Activated CD8-positive, alpha-beta memory T cell treated with anti-CD3 and anti-CD28 coated beads for 36 hours (primary cell): Measurements from ENCODE around the gene MARS1. TPM values are rescaled to one million over a fixed set of nuclear protein-coding genes. Genes with fewer than 3 reads are reported as not detected.
"Not testable (repeated sequence)": the region's sequence is repeated elsewhere in the genome, so short reads cannot be mapped to it uniquely, and the experiment has no call there.

Experiments used
- CTCF ChIA-PET: fragments of 350-600 bp; sonication (Branson Sonifier 250); formaldehyde crosslinking; loops from one replicate; lab custom pipeline; 2021; ENCODE audit warnings: antibody characterized with exemption; lab: Charles Lee
- POLR2A ChIA-PET: fragments of 350-600 bp; sonication (Branson Sonifier 250); formaldehyde crosslinking; loops from one replicate; lab custom pipeline; 2021; ENCODE audit warnings: antibody characterized with exemption; lab: Charles Lee
- total RNA-seq, 2 experiments: library from RNA; stranded (reverse); gene quantifications; one replicate each; pipeline ENCODE4 v1.2.3, GENCODE V29; 2021

Gene MARS1
- total RNA-seq, 2 experiments from 2014 or later = 438 to 455 TPM

GRCh38 chr12:57497223-57498131 is 9.6 kb downstream of the MARS1 start:
- ChIA-PET CTCF (interaction anchor here (0.7 to 1.4 kb wide), 3 partner anchors 22 to 256 kb away, joined by 3 read pairs; no protein-coding TSS in a partner anchor), POLR2A (interaction anchor here (0.5 to 0.6 kb wide), 2 partner anchors 11 to 17 kb away, joined by 3 to 4 read pairs; no protein-coding TSS in a partner anchor)

DNA sequence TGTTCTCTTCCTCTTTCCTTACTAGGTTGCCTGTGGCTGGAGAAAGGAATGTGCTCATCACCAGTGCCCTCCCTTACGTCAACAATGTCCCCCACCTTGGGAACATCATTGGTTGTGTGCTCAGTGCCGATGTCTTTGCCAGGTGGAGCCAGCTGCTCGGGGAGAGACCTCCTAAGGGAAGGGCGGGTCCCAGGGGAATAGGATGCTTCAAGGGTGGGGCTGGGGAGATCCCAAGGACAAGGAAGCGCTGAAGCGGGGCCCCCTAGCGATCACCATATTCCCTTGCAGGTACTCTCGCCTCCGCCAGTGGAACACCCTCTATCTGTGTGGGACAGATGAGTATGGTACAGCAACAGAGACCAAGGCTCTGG is 10.2 kb downstream of the MARS1 start:
- POLR2A ChIA-PET = interaction anchor here (0.6 kb wide), 1 partner anchor 11 kb away, joined by 4 read pairs; no protein-coding TSS in a partner anchor
- CTCF ChIA-PET = no interaction called here

DNA sequence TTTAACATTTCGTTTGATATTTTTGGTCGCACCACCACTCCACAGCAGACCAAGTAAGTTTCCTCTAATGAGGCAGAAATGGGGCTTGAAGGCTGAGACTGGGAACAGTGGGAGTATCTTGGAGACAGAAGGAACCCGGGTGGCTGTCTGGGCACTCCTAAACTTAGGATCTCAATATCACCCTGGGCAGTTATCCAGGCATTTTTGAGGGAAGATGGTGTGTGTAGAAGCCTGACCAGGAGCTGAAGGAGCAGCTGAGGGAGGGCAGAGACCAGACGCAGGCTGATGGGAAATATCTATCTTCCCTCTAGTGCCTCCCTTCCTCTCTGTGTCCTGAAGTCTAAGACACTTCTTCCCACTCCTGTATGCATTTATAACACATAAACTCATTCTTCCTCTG is 10.7 kb downstream of the MARS1 start:
- ChIA-PET CTCF (no interaction called here), POLR2A (no interaction called here)

- CTCF ChIA-PET = no interaction called here
- POLR2A ChIA-PET = no interaction called here
Measured at GRCh38 chr12:57500213-57500612, 12.3 kb downstream of the MARS1 start.

- POLR2A ChIA-PET = interaction anchor here (0.6 to 1.4 kb wide), 2 partner anchors 13 to 238 kb away, joined by 3 to 9 read pairs; no protein-coding TSS in a partner anchor
- CTCF ChIA-PET = interaction anchor here (0.6 kb wide), 2 partner anchors 22 to 100 kb away, joined by 3 to 4 read pairs; no protein-coding TSS in a partner anchor
Measured at GRCh38 chr12:57502311-57502969, 14.6 kb downstream of the MARS1 start.

DNA sequence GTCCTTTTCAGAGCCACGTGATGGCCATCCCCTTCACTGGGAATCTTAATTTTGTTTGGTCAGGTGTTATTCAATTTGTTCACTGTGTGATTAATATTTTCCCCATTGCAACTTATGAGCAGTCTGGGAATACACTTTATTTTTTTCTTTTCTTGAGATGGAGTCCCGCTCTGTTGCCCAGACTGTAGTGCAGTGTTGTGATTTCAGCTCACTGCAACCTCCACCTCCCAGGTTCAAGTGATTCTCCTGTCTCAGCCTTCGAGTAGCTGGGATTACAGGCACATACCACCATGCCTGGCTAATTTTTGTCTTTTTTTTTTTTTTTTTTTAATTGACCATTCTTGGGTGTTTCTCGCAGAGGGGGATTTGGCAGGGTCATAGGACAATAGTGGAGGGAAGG is 18.7 kb downstream of the MARS1 start:
- POLR2A ChIA-PET = not testable (repeated sequence)
- CTCF ChIA-PET = interaction anchor here (1.1 kb wide), 1 partner anchor 10 kb away, joined by 3 read pairs; no protein-coding TSS in a partner anchor

GRCh38 chr12:57507796-57508195 is 19.9 kb downstream of the MARS1 start:
- CTCF ChIA-PET, POLR2A ChIA-PET: not testable (repeated sequence)

GRCh38 chr12:57511161-57511560 is 23.3 kb downstream of the MARS1 start:
- CTCF ChIA-PET = interaction anchor here (0.7 kb wide), 1 partner anchor 100 kb away, joined by 3 read pairs; no protein-coding TSS in a partner anchor
- POLR2A ChIA-PET = interaction anchor here (1.0 kb wide), 1 partner anchor 9 kb away, joined by 5 read pairs; no protein-coding TSS in a partner anchor

DNA sequence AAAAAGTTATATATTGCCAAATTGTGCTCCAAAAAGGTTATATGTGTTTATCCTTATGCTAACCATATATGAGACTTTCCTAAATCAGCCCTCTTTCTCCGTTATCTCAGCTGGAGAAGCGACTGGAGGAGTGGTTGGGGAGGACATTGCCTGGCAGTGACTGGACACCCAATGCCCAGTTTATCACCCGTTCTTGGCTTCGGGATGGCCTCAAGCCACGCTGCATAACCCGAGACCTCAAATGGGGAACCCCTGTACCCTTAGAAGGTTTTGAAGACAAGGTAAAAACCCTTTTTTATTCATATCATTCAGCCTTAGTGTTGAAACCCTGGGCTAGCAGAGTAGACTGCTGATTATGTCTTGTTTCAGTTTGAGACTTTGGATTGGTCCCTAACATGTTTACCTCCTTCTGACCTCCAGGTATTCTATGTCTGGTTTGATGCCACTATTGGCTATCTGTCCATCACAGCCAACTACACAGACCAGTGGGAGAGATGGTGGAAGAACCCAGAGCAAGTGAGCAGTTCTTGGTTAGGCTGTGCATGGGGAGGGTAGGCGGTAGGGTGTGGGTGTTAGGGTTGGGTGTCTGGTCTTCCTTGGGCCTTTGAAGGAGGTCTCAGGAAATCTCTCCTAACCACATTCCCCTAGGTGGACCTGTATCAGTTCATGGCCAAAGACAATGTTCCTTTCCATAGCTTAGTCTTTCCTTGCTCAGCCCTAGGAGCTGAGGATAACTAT is 23.9 kb downstream of the MARS1 start:
- POLR2A ChIA-PET = interaction anchor here (1.0 kb wide), 1 partner anchor 8 kb away, joined by 5 read pairs; no protein-coding TSS in a partner anchor
- CTCF ChIA-PET = interaction anchor here (0.7 kb wide), 1 partner anchor 100 kb away, joined by 3 read pairs; no protein-coding TSS in a partner anchor

GRCh38 chr12:57512665-57513064 is 24.8 kb downstream of the MARS1 start:
- POLR2A ChIA-PET = no interaction called here
- CTCF ChIA-PET = no interaction called here

GRCh38 chr12:57513266-57513665 is 25.4 kb downstream of the MARS1 start:
- POLR2A ChIA-PET = interaction anchor here (0.5 kb wide), 1 partner anchor 8 kb away, joined by 3 read pairs; no protein-coding TSS in a partner anchor
- CTCF ChIA-PET = interaction anchor here (0.6 kb wide), 1 partner anchor 76 kb away, joined by 3 read pairs; no protein-coding TSS in a partner anchor

DNA sequence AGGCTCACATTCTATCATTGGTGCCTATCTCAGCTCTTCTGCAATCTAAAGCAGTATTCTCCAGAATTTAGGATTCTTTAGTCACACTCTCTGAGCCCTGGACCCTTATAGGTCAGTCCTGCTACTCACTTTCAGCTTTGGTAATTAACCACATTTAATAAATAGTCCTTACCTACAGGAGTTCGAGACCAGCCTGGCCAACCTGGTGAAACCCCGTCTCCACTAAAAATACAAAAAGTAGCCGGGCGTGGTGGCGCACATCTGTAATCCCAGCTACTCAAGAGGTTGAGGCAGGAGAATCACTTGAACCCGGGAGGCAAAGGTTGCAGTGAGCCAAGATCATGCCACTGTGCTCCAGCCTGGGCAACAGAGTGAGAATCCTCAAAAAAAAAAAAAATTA is 25.8 kb downstream of the MARS1 start:
- CTCF ChIA-PET = interaction anchor here (0.6 kb wide), 1 partner anchor 76 kb away, joined by 3 read pairs; no protein-coding TSS in a partner anchor

GRCh38 chr12:57514246-57514645 is 26.4 kb downstream of the MARS1 start:
- CTCF ChIA-PET = interaction anchor here (0.5 kb wide), 1 partner anchor 20 kb away, joined by 3 read pairs; no protein-coding TSS in a partner anchor
- POLR2A ChIA-PET = not testable (repeated sequence)

More for the DNA sequence above, 25.8 kb downstream of the MARS1 start:
- POLR2A ChIA-PET = interaction anchor here (0.5 kb wide), 1 partner anchor 8 kb away, joined by 3 read pairs; no protein-coding TSS in a partner anchor

DNA sequence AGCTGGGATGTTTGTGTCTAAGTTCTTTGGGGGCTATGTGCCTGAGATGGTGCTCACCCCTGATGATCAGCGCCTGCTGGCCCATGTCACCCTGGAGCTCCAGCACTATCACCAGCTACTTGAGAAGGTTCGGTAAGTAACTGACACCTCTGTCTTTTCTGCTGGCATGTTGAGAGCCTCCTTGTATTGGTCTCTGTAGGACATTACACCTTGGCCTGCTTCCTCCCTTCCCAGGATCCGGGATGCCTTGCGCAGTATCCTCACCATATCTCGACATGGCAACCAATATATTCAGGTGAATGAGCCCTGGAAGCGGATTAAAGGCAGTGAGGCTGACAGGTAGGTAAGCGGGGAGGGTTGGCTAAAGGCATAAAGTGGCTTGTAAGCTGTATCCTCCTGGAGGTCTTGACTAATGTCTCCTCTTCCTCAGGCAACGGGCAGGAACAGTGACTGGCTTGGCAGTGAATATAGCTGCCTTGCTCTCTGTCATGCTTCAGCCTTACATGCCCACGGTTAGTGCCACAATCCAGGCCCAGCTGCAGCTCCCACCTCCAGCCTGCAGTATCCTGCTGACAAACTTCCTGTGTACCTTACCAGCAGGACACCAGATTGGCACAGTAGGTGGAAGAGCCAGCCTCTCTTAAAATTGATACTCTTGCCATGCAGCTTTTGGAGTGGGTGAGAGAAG is 27.0 kb downstream of the MARS1 start:
- ChIA-PET POLR2A (no interaction called here), CTCF (no interaction called here)

GRCh38 chr12:57515408-57515933 is 27.6 kb downstream of the MARS1 start:
- CTCF ChIA-PET = no interaction called here
- POLR2A ChIA-PET = no interaction called here

DNA sequence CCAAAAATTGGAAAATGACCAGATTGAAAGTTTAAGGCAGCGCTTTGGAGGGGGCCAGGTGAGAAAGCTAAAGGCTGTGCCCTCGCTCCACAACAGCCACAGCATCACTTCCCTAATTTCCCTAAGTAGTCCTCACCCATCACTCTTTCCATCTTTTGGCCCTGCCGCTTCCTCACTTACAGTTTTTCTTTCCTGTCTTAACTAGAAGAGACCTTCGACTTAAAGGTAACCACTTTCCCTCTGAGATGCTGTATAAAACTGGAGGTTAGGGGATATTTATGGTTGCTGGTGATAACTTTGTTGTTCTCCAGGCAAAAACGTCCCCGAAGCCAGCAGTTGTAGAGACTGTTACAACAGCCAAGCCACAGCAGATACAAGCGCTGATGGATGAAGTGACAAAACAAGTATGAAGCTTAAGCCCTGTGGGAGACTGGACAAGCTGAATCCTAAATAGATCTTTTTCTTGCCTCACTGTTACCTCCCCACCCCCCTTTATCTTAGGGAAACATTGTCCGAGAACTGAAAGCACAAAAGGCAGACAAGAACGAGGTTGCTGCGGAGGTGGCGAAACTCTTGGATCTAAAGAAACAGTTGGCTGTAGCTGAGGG is 28.2 kb downstream of the MARS1 start:
- ChIA-PET CTCF (interaction anchor here (1.5 kb wide), 1 partner anchor 105 kb away, joined by 3 read pairs; no protein-coding TSS in a partner anchor), POLR2A (interaction anchor here (1.6 kb wide), 1 partner anchor 31 kb away, joined by 4 read pairs; the partner anchor contains the start of gene DCTN2)

DNA sequence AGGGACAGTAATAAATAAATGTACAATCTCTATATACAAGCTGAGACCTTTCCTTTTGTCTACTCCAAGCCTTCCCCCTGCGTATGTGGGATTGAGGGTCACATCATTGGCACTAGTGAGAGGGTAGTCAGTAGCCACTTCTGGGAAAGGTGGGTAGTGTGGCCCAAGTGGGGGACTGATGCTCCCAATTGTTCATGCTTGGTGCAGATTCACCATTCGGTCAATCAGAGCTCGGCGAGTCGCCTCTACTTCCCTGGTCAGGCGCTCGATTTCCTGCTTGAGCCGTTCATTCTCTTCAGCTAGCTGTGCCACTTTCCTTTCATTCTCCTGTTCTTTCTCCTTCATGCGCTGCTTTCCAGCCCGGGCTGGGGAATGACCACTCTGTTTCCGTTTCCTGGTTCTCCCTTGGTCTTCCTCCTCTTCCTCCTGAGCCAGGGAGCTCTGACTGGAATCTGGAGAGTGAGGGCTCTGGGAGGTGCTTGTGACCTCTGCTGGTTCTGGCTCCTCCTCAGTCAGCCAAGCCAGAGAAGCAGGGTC is 28.8 kb downstream of the MARS1 start:
- CTCF ChIA-PET = interaction anchor here (0.6 to 1.5 kb wide), 2 partner anchors 10 to 104 kb away, joined by 3 read pairs; no protein-coding TSS in a partner anchor

More for the DNA sequence above, 28.8 kb downstream of the MARS1 start:
- POLR2A ChIA-PET = interaction anchor here (1.6 kb wide), 1 partner anchor 30 kb away, joined by 4 read pairs; the partner anchor contains the start of gene DCTN2
